Limb (tissue), 2 donors: ENCODE measurements around the gene DCAF7.

Experiments
- DNase-seq, 2 donors: peaks; one replicate each; pipeline ENCODE4 v3.0.0-alpha.2; 2016; ENCODE audit errors: extremely low spot score in 2 of 2

Gene DCAF7

DNA sequence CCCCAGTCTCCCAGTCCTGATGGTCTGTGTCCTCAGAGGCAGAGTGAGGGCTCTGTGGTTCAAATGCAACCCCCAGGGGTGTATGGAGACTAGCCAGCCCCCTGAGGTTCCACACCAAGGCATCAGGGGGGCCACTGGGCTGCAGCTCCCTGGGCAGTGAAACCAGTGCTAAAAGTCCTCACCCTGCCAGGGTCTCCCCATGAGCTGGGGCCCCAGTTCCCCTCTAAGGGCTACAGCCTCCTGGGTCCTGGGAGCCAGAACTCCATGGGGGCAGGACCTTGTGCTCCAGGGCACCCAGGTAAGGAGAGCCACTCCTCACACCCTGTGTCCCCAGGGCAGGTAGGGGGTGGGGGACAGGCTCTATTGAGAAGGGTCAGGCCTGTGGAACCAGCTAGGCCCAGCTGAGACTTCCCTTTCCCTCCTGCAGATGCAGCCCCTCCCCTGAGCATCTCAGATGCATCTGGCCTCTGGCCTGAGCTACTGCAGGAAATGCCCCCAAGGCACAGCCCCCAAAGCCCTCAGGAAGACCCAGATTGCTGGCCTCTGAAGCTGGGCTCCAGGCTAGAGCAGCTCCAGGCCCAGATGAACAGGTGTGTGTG is 6.4 kb upstream of the DCAF7 start:
- no peak for DNase-seq

DNA sequence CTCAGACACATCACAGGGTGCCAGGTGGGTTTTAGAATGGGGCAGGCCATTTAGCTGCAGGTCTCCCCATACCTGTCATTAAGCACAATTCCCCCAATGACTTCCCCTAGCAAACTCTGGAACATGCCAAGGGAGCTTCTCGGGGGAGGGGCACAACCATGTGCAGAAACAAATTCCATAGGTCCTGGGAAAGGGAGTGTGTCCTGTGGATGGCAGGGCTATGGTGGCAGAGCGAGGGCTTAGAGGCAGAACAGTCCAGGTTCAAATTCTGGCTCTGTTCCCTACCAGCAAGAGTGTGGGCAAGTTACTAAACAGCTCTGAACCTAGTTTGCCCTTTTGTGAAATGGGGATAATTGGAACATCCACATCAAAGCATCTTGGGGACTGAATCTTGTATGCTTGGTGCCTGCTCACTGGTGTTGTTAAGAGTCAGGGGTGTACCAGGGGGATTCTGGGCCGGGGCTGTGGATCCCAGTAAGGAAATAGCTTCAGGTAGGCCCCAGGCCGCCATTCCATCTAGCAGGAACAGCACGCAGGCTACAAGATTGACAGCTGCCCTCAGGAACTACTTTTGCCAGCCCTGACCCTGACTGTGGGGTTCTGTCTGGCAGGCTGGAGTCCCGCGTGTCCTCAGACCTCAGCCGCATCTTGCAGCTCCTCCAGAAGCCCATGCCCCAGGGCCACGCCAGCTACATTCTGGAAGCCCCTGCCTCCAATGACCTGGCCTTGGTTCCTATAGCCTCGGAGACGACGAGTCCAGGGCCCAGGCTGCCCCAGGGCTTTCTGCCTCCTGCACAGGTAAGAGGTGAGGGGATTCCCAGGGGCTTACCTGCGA is 5.6 kb upstream of the DCAF7 start:
- no peak for DNase-seq

DNA sequence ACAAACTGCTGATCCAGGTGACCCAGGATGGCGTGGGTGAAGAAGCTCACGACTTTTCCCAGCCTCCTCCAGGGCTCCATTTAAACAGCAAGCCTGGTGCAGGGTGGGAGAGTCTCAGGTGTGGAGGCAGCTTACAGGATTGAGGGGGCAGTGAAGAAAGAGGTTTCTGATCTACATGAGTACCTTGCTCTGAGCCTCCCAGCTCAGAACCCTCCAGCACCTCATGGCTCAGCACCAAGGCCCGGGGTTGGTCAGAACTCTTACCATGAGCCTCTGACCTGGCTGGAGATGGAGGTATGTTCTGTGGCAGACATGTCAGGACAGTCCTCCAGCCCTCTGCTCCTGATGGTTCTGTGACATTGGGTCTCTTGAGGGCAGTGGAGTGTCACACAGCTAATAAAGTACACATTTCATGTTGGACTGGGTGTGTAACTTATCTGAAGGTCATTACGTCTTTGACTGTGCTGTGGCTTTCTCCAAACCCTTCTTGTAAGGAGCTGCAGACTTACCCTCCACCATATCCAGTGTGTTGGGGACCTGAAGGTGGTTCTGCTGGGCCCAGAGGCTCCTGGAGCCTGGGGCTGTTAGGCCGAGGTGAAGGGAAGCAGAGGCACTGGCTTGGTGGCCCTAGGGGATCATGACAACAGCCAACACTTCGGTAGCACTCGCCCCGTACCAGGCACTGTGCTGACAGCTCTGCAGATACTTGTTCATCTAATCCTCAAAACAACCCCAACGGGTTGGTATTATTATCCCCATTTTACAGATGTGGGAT is 3.8 kb upstream of the DCAF7 start:
- DNase-seq = no peak

DNA sequence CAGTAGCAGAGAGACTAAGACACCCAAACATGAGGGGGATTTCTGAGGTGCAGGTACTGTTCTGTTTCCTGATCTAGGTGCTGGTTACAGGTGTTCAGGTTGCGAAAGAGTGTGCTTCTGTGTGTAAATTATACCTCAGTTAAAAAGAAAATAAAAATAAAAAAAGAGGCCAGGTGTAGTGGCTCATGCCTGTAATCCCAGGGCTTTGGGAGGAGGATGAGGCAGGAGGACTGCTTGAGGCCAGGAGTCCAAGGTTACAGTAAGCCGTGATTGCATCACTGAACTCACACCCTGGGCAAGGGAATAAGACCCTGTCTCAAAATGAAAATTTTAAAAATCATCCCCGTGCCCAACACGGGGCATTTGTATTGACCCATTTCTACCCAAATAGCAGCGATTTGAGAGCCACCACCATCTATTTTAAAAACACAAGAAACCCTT is 3.2 kb upstream of the DCAF7 start:
- no peak for DNase-seq

DNA sequence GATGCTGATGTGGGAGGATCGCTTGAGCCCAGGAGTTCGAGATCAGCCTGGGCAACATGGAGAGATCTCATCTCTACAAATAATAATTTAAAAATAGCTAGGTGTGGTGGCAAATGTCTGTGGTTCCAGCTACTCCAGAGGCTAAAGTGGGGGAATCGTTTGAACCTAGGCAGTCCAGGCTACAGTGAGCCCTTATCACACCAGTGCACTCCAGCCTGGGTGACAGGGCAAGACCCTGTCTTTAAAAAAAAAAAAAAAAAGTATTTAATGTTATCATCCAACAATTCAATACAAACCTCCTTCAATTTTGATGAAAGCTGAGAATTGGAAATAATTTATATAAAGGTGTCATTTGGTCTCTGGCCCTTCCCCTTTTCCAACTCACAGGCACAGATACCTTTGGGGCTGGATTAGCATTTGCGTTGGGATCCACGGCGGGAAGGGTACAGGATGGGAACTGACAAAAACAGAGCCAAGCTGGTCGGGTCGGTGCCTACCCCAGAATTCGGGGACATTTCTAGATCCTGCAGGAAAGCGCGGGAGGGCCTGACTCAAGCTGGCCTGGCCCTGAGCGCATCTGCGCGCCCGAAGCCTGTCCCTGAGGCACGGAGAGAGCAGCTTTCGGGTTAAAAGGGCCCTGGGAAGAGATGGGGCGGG is 860 bp upstream of the DCAF7 start:
- no peak for DNase-seq

DNA sequence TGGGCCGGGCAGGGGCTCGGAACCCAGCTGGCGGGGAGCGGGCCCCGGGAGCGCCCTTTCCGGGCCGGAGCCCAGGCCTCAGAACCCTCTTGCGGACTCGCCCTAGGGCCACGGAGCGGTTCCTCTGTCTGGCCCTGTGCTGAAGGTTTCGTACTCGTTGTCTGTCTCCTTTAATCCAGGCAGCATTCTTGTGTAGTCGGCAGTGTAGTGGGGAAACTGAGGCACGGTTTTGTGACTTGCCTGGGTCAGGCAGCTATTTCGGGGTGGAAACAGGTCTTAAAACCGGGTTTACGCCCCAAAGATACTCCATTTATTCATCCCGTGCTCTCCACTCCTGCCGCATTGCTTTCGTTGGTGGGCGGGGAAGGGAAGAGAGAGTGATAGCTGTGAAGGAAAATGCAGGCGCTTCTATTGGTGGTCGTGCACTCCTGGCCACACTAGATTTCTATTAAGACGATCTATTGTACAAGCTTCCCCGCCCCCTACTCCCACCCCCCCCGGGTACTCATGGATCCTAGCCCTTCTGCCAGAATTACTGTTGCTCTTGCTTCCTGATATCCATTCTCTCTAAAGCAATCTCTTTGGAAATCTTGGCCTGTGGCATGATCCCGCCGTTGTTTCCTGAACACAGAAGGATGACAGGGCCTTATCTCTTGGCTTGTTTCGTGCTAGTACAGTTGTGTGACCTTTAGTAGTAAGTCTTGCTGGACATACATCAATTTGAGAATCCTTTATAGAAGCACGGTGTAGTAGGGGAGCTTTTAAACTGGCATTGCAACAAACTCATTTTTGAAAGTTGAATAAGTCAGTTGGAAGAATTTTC is 751 bp downstream of the DCAF7 start:
- peak; percentile 8 to 54 for DNase-seq

DNA sequence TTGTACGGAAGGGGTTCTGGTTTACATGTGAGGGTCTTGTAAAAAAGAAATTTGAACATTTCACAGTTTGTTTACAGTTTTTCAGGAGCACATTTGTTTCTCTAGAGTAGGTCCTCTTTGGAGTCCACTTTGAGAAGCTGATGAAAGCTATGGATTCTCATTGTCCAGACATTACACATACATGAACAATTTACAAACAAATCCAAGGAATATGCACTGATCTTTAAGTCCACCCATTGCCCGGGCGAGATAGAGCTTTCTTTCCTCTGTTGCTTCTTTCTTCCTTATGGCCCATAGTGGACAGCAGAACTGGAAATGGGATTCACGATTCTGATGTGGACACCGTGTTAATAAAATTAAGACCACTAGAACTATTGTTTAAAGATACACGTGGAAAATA is 1.9 kb downstream of the DCAF7 start:
- DNase-seq = no peak

DNA sequence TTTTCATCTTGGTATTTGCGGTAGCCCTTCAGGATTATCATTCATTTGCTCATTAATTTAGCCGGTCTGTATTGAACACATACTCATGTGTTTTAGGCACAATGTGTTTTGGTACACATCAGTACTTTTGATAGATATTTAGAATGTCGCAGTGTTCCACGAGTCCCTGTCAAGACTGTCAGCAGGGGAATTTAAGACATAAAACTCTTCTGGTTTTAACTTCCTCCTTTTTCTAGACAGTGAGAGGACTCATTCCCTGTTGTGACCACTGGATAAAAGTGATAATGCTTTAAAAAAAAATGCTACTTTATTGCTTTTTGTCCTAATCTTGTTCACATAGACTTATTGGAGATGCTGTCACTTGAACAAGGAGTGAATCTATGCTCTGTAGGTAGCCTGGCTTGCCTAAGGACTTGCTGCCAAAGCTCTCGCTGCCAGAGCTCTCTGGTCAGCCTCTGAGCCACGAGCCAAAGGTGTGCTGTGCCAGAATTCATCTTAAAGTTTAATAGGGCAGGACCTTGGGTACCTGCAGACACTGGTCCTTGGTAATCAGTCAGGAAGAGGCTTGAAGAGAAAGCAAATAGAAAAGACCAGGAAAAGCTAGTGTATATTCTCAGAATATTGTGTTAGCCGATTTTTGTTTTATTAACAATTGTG is 5.4 kb downstream of the DCAF7 start:
- no peak for DNase-seq

DNA sequence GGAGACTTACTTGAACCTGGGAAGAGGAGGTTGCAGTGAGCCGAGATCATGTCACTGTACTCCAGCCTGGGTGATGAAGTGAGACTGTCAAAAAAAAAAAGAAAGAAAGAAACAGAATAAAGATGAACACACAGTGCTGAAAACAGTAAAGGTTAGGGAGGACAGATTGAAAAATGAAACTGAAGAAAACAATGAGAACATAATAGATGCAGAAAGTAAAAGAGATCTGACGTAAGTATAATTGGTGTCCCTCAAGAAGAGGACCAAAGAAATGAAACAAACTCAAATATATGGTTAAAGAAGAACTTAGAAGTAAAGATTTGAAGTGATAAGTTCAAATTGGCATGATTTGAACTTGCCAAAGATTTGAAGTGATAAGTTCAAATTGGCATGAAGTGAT is 7.1 kb downstream of the DCAF7 start:
- DNase-seq = no peak

DNA sequence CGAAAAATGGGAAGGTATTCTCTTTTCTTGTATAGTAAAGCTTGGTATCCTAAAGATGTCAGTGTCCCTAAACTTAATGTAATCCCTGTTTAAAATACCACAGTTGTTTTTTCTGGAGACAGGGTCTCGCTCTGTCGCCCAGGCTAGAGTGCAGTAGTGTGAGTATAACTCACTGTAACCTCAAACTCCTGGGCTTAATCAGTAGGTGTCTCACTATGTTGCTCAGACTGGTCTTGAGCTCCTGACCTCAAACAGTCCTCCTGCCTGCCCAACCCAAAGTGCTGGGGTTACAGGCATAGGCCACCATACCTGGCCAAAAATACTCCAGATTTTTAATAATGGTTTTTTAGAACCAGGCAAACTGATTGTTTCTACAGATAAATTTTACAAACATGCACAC is 8.2 kb downstream of the DCAF7 start:
- no peak for DNase-seq

DNA sequence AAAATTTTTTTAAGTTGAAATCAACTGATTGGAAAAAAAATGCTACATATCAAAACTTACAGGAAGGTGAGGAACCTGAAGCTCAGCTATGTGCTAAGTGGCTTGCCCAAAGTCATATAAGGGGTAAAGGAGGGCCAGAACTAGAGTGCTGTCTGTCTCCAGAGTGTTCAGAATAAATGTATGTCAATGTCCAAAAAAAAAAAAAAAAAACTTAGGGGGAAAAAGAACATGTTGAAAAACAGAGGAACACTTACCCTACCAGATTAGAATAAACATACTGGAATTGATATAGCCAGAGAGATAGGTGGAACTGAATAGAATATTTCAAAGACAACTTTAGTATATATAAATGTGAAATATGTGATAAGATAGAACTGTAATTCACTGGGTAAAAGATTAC is 11.5 kb downstream of the DCAF7 start:
- no peak for DNase-seq

DNA sequence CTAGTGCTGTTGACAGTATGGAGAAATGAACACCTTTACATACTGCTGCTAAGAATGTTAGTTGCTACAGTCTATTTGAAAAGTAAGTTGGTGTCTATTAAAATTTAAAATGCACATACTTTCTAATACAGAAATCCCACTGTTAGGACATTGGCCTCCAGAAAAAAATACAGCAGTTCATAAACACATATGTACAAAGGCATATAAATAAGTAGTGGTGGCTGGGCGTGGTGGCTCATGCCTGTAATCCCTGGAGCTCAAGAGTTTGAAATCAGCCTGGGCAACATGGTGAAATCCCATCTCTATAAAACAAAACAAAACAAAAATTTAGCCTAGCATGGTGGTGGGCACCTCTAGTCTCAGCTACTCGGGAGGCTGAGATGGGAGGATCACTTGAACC is 13.1 kb downstream of the DCAF7 start:
- DNase-seq = no peak

DNA sequence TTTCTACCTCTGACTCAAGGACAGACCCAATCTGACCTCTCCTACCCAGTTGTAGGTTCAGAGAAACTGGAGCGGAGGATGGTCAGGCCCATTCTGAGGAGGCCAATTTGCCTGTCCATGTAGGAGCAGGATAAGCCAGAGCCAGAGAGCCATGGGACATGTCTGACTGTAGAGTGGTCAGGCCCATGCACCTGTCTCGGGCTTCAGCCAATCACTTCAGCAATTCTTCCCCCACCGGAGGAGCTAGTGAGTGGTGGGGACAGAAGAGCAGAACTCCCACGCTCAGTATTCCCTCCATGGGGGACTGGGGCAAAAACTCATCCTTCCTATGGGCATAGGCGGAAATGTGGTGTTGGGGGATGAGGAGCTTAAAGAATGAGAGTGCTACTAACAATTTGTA is 14.3 kb downstream of the DCAF7 start:
- DNase-seq = no peak

DNA sequence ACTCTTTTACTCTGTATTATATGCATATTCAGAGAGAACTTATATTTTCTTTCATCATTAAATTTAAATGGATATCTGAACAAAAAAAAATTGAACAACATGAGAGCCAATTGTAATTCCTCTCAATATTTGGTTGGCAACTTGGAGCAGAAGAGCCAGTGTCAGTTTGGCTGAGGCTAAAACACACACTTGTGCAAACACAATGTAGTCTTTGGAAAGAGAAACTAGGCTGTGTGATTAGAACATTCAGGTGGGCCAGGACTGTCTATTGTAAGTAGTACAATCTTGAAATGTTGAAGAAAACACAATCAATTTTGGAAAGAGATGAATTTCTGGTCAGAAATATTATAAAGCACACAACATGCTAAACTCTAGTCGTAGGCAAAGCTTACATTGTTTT is 17.0 kb downstream of the DCAF7 start:
- DNase-seq = no peak

DNA sequence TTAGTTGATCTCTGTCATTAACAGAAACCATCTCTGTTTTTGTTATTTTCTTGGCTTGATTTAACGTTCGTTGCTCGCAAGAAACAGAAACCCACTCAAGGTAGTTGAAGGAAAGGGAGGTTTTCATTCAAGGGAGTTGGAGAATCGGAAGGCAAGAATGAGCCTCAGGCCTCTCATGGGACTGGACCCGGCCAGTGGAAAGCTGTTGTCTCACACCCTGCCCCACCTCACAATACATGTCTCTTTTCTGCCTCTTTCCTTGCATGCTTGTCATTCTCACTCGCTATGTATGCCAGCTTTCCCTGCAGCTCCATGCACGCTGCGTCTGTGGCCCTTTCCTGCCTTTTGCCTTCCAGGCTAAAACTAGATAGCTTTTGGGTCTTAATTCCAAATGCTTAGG is 18.3 kb downstream of the DCAF7 start:
- no peak for DNase-seq

DNA sequence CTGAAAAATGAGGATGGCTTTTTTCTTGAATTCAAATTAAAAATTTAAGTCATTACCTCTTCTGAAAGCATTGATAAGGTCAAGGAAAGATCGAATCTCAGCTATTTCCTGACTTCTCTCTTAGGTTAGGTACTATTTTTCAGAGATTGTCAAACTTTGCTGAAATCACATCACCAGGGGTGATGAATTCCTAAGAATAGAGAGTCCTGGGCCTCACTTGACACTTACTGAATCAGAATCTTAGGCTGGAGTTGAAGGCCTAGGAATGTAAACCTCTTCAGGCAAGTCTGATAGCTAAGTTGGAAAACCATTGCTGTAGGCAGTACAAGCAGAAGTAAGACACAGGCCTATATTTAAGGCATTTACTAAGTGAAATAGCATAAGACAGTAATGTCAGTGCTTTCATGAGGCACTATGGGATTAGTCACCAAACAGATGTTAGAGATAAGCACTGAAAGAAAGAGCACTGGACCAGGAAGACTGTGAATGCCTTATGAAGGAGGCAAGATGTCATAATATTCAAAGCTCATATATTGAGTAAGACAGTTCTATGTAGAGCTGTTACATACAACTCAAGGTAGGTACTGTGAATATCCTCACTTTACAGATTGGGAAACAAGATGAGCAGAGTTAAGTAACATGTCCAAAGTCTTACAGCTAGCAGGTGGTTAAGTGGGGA is 21.5 kb downstream of the DCAF7 start:
- DNase-seq = no peak

DNA sequence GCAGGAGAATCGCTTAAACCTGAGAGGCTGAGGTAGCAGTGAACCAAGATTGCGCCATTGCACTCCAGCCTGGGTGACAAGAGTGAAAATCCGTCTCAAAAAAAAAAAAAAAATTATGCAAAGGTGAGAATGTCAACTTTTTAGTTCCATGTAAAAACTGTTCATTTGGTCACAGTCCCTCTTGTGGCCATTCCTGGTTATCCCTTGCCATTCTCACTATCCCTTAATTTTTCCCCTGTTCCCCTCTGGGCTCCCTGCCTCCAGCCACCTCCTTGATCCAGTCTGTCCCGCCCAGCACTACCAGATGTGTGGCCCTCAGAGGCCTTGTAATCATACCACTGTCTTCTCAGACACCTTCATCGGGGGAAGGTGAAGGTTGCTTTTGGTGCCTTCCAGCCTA is 23.4 kb downstream of the DCAF7 start:
- no peak for DNase-seq

DNA sequence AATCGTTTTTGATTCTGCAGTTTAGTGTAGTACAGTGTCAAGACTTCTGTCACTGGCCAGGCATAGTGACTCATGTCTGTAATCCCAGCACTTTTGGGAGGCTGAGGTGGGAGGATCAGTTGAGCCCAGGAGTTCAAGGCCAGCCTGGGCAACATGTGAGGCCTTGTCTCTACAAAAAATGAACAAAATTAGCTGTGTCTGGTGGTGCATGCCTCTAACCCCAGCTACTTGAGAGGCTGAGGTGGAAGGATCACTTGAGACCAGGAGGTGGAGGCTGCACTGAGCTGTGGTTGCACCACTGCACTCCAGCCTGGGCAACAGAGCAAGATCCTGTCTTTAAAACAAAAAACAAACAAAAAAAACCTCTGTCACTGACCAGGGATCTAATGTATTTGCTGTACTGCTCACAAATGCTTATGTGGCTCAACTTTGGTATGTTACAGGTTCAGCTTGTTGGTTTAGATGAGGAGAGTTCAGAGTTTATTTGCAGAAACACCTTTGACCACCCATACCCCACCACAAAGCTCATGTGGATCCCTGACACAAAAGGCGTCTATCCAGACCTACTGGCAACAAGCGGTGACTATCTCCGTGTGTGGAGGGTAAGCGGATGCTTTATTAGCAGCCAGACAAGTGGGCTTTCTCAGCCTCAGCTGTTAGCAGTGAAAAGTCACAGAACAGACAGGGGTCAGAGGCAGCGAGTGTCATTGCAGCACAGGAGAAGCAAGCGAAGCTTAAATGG is 27.9 kb downstream of the DCAF7 start:
- DNase-seq = no peak

DNA sequence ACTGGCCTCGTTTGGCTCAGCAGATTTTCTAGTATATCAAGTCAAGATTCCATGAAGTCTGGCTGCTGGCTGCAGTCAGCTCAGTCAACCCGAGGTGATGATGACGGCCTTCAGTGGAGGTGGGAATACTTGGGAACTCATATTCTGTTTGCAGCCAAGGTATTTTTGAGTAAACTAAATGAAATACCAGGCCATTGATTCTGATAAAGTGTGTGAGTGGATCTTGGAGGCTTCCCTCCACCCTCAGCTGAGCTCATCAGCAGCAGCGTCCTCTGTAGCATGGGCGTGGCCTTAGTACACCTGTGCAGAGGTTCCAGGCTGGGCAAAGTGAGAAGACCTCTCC is 28.5 kb downstream of the DCAF7 start:
- DNase-seq = no peak
